NCI-H510A (cell line): Measurements from ENCODE around the gene DUSP22.

Experiments
- DNase-seq: peaks from one replicate; lab custom pipeline; 2025; lab: John Stamatoyannopoulos, UW

The DUSP22 gene

GRCh38 chr6:351867-352289 lies 59.6 kb downstream of the DUSP22 start:
- DNase-seq: no peak

GRCh38 chr6:352474-352873 lies 60.2 kb downstream of the DUSP22 start:
- DNase-seq: no peak

GRCh38 chr6:352896-353470 lies 60.7 kb downstream of the DUSP22 start:
- no peak for DNase-seq

- no peak for DNase-seq
Measured at GRCh38 chr6:353642-354614, 61.6 kb downstream of the DUSP22 start.

GRCh38 chr6:354631-355280 lies 62.5 kb downstream of the DUSP22 start:
- DNase-seq: no peak

- DNase-seq: no peak
Measured at GRCh38 chr6:355373-356208, 63.3 kb downstream of the DUSP22 start.

GRCh38 chr6:356828-357251 lies 64.6 kb downstream of the DUSP22 start:
- no peak for DNase-seq

- no peak for DNase-seq
Measured at GRCh38 chr6:357261-357790, 65.0 kb downstream of the DUSP22 start.

- no peak for DNase-seq
Measured at GRCh38 chr6:357791-358341, 65.6 kb downstream of the DUSP22 start.

- no peak for DNase-seq
Measured at GRCh38 chr6:358432-358831, 66.1 kb downstream of the DUSP22 start.

- no peak for DNase-seq
Measured at GRCh38 chr6:358847-359246, 66.6 kb downstream of the DUSP22 start.

GRCh38 chr6:359261-360035 lies 67.2 kb downstream of the DUSP22 start:
- no peak for DNase-seq

- no peak for DNase-seq
Measured at GRCh38 chr6:360349-360748, 68.1 kb downstream of the DUSP22 start.

- no peak for DNase-seq
Measured at GRCh38 chr6:360764-361373, 68.6 kb downstream of the DUSP22 start.

GRCh38 chr6:361411-362132 lies 69.3 kb downstream of the DUSP22 start:
- no peak for DNase-seq

- no peak for DNase-seq
Measured at GRCh38 chr6:362231-362923, 70.1 kb downstream of the DUSP22 start.

GRCh38 chr6:362924-363249 lies 70.6 kb downstream of the DUSP22 start:
- no peak for DNase-seq

- no peak for DNase-seq
Measured at GRCh38 chr6:363291-363690, 71.0 kb downstream of the DUSP22 start.

- no peak for DNase-seq
Measured at GRCh38 chr6:363909-364308, 71.6 kb downstream of the DUSP22 start.
